Motor neuron (in vitro differentiated cells): ENCODE data around the gene EML1. TPM values are rescaled to one million over a fixed set of nuclear protein-coding genes. Genes with fewer than 3 reads are reported as not detected.

Experiments used
- ATAC-seq, 8 experiments: fragments of 200-7000 bp; cut with Tn5 transposase; replicated peaks in 6 of 8; 2 replicates each; pipeline ENCODE4 v1.8.0; 2021; ENCODE audit warnings: mild to moderate bottlenecking in 8 of 8, moderate library complexity in 8 of 8
- H3K27ac ChIP-seq, 2 donors: fragments of 250-450 bp; sonication (Bioruptor Pico); 2 replicates each; pipeline ENCODE4 v1.9.0; 2021; ENCODE audit warnings: antibody characterized with exemption in 2 of 2, mild to moderate bottlenecking in 2 of 2, moderate library complexity in 1 of 2
- H3K4me1 ChIP-seq, 2 donors: fragments of 250-450 bp; sonication (Bioruptor Pico); replicated peaks in 1 of 2; 2 replicates each; pipeline ENCODE4 v1.6.1; 2021; ENCODE audit warnings: antibody characterized with exemption in 2 of 2, mild to moderate bottlenecking in 2 of 2, moderate library complexity in 1 of 2
- H3K4me3 ChIP-seq, 5 donors: fragments of 250-450 bp; sonication (Bioruptor Pico); 2 replicates each; pipeline ENCODE4 v1.9.0; 2021; ENCODE audit warnings: antibody characterized with exemption in 5 of 5, mild to moderate bottlenecking in 5 of 5, moderate library complexity in 4 of 5
- WGBS, 10 experiments: fragments of 450-650 bp; shearing (Covaris generic); methylation state at CpG; one replicate each; pipeline ENCODE4 v1.0.0; 2022; 5-methylcytosine and 5-hydroxymethylcytosine counted together
- in situ Hi-C, 9 experiments: fragments of 400-800 bp; cut with MboI; loops; one replicate each; pipeline ENCODE4 v1.15.0; 2021; ENCODE audit warnings: low sequenced_read_pairs in 9 of 9, low pct_unique_long_range_greater_than_20kb in 2 of 9; ENCODE audit not compliant: unreplicated experiment in 9 of 9
- total RNA-seq, 8 experiments: library from RNA; unstranded; fragments of 300-600 nt; gene quantifications; 2 replicates each; pipeline versions ENCODE4 v1.2.3 to v1.2.4, GENCODE V29; 2022

Gene EML1
- total RNA-seq, 8 experiments from 2014 or later, result 15.1 to 86.6 (median 25.5) TPM

DNA sequence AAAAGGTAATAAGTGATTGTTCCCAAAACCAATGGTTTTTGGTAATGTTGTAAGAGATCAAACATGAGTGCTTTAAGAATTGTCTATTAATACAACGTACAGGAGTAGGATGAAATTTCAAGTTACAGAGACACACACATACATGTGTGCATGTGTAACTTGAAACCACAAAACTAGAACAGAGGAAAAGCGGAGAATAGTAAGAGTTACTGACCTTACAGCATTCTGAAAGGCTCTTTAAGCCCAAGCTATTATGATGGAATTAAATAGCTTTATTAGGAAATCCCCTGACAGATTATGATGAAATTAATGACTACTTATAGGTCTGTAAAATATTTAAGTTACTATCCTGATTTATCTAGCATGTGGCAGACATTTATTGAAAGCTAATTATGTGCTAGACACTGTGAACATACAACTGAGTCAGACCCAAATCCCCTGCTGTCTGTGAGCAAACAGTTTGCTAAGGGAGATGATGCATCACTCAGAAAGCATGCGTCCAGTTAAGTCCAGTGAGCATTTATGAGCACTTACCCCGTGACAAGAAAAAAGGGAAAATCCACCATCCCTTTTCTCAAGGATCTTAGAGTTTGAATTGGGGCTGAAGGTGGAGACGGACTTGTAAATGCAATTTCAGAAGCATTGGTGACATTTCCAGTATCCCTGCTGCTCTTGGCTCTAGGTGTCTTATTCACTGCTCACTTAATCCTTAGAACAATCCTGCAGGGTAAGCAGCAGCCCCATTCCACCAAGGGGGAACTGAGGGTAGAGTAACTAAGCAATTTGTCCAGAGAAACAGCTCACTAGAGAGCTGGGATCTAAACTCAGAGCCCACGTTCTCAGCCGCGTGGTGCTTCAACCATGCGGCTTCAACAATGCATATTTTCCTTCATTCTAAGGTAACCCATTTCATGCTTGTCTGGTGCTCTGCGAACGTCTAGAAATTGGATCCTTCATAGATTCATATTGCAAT lies 117.4 kb downstream of the EML1 start:
- H3K4me3 ChIP-seq, result no peak overlapping the region
- H3K27ac ChIP-seq, result no peak overlapping the region
- no peaks in the 10 kb centered on the region for H3K4me1 ChIP-seq
- peak in 3 of 8 experiments; percentile 91 to 98 (median 96) for ATAC-seq
- in situ Hi-C loops, result loop anchor here in 1 of 9 experiments (25.0 kb wide), 1 partner anchor 398 kb away; no protein-coding TSS in a partner anchor
- 40 to 94% (median 84%) methylated on average over 3 to 11 of the region's 11 CpGs; no CpG with 5 or more reads in 1 of the 10 experiments for WGBS, 10 experiments

DNA sequence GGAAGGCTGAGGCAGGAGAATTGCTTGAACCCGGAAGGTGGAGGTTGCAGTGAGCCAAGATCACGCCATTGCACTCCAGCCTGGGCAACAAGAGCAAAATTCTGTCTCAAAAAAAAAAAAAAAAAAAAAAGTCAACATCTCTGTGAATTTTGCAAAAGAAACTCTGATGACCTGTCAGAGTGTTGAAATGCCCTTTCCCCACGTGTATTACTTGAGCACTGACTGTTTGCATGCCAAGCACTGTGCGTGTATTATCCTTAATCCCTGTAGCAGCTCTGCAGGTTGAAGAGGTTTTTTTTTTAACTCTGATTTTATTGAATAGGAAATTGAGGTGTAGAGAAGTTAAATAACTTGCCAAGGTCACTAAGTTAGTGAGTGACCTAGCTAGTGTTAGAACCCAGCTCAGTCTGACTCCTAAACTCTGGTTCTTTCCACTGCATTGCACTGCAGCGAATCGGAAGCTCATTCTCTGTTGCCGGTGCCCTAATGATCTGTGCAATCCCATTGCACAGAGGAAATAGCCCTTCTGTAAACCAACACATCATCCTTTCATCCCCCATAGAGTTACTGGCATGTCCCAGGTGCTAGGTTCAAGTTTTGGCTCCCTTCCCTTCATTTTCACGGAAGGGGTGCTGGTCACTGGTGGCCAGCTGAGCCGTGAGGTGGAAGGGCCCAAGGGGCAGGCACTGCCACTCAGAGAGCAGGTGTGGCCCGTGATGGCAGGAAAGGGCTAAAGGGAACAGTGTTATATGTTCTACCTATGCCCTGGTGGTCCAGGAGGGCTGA lies 122.3 kb downstream of the EML1 start:
- H3K4me3 ChIP-seq, result no peak overlapping the region
- no peaks in the 10 kb centered on the region for H3K4me1 ChIP-seq
- H3K27ac ChIP-seq, result no peak overlapping the region
- ATAC-seq, result no peak
- 80 to 100% (median 87%) methylated on average over 1 to 8 of the region's 10 CpGs; no CpG with 5 or more reads in 1 of the 10 experiments for WGBS, 10 experiments
- in situ Hi-C loops, result loop anchor here in 1 of 9 experiments (25.0 kb wide), 1 partner anchor 403 kb away; no protein-coding TSS in a partner anchor

DNA sequence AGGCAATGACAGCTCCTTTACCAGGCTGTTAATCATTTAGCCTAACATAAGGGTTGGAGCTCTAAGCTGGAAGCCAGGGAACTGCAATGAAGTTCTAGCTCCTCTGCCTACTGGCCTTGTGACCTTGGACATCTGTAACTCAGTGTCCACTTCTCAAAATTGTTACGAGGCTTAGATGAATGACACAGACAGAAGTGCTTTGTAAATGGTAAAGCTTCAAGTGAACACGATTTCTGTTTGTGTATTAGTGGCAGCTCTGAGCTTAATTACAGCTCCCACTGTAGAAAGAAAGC lies 122.8 kb downstream of the EML1 start:
- no peak for ATAC-seq
- no peak overlapping the region for H3K27ac ChIP-seq
- H3K4me1 ChIP-seq, result no peaks in the 10 kb centered on the region
- in situ Hi-C loops, result loop anchor here in 1 of 9 experiments (25.0 kb wide), 1 partner anchor 404 kb away; no protein-coding TSS in a partner anchor
- WGBS, 10 experiments, result 20 to 100% (median 95%) methylated on average over 1 to 2 of the region's 2 CpGs; no CpG with 5 or more reads in 3 of the 10 experiments
- H3K4me3 ChIP-seq, result no peak overlapping the region

DNA sequence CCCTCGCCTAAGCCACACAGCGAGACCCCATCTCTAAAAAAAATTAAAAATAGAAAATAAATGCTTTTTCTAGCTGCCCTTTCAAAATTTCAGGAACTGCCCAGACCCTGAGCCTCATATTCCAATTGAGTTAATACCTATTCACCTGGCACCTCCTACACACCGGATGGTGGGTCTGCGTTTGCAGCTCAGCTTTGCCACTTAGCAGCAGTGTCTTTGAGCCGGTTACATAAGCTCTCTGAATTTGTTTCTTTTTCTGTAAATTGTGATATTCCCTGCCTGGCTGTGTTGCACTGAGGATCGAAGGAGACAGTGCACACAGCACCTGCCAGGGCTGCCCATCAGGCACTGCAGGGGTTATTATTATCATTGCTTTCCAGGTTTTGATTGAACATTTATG lies 125.6 kb downstream of the EML1 start:
- ATAC-seq, result no peak
- Histone ChIP-seq H3K4me3 (no peak overlapping the region), H3K4me1 (no peaks in the 10 kb centered on the region), H3K27ac (no peak overlapping the region)
- in situ Hi-C loops, result loop anchor here in 1 of 9 experiments (25.0 kb wide), 1 partner anchor 406 kb away; no protein-coding TSS in a partner anchor
- WGBS, 10 experiments, result 0 to 100% (median 89%) methylated on average over 1 to 6 of the region's 6 CpGs; no CpG with 5 or more reads in 2 of the 10 experiments

DNA sequence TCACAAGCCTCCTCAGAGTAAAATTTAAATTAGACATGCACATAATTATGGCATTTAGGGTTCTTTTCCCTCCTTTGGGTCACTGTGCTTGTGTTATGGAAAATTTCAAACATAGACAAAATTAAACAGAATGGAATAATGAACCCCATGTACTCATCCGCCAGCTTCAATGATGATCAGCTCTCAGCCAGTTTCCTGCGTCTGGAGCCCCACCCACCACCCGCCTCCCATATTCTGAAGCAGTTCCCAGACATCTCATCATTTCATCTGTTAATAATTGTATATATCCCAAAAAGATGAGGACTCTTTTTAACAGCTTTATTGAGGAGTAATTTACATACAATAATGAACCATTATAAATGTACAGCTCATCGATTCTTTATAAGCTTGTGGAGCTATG lies 128.2 kb downstream of the EML1 start:
- peak in 2 of 8 experiments; percentile 50 to 62 for ATAC-seq
- Histone ChIP-seq H3K27ac (no peak overlapping the region), H3K4me1 (no peaks in the 10 kb centered on the region), H3K4me3 (no peak overlapping the region)
- WGBS, 10 experiments, result 41 to 100% (median 93%) methylated on average over 1 to 4 of the region's 4 CpGs
- in situ Hi-C loops, result loop anchor here in 1 of 9 experiments (25.0 kb wide), 1 partner anchor 409 kb away; no protein-coding TSS in a partner anchor

DNA sequence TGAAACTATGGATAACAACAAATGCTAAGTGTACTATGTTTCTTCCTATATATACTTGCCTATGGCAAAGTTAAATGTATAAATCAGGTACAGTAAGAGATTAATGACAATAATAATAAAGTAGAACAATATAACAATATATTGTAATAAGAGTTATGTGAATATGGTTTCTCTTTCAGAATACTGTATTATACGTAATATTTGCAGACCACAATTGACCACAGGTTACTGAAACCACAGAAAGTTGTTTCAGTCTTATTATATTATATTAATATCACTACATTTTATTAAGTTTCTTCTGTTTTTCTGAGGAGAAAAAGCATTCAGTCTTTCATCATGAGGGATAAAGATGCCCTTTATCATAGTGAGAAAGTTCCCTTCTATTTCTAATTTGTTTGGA lies 131.2 kb downstream of the EML1 start:
- 82 to 100% (median 100%) methylated on average over 1 of the region's 1 CpG; no CpG with 5 or more reads in 2 of the 10 experiments for WGBS, 10 experiments
- no peak overlapping the region for H3K27ac ChIP-seq
- no peak for ATAC-seq

DNA sequence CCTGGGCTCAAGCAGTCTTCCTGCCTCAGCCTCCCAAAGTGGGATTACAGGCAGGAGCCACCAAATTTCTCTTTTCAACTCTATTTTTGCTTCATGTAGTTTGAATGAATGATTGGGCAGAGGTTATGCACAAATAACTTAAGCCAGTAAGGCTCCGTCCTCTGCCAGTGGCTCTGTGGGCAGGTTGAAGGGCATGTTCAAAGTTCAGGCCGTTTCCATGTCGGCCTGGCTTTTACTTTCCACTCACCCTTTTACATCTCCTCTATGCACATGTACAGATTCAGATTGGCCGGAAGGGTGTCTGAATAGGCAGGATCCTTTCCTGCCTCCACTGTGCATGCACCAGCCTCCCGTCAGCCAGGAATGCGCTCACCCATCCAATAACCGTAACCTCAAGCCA lies 132.3 kb downstream of the EML1 start:
- WGBS, 10 experiments, result 71 to 100% (median 100%) methylated on average over 1 to 6 of the region's 7 CpGs; no CpG with 5 or more reads in 2 of the 10 experiments

More for the DNA sequence above, 131.2 kb downstream of the EML1 start:
- in situ Hi-C loops, result loop anchor here in 1 of 9 experiments (25.0 kb wide), 1 partner anchor 412 kb away; no protein-coding TSS in a partner anchor
- no peak overlapping the region for H3K4me3 ChIP-seq
- peaks cover 9 to 13% of the 10 kb centered on the region in 2 donors for H3K4me1 ChIP-seq

DNA sequence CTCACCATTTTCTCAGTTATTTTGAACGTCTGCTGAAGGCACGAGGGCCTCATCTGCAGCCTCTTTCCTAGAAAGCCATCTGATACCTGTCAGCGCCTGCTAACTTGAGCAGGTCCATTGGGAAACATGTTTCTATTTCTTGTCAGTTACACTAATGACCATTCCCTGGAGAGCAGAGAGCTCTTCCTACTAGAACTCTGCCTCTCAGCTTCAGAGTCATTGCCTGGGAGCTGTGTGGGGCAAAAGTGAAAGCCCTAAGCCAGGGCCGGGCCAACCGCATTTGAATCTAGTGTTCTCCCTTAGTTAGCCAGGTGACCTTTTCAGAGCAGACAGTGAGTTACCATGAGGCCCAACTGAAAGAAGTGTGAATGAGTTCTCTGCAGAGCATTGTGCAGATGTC lies 135.8 kb downstream of the EML1 start:
- in situ Hi-C loops, result no loop called here
- 65 to 100% (median 98%) methylated on average over 2 to 5 of the region's 5 CpGs; no CpG with 5 or more reads in 4 of the 10 experiments for WGBS, 10 experiments
- H3K4me3 ChIP-seq, result no peak overlapping the region
- no peak overlapping the region for H3K27ac ChIP-seq
- peaks cover 9 to 18% of the 10 kb centered on the region in 2 donors for H3K4me1 ChIP-seq
- ATAC-seq, result peak in 4 of 8 experiments; percentile 47 to 91 (median 88)

More for the DNA sequence above, 132.3 kb downstream of the EML1 start:
- in situ Hi-C loops, result no loop called here
- ATAC-seq, result no peak
- H3K4me1 ChIP-seq, result peaks cover 9 to 18% of the 10 kb centered on the region in 2 donors
- no peak overlapping the region for H3K4me3 ChIP-seq
- H3K27ac ChIP-seq, result no peak overlapping the region

DNA sequence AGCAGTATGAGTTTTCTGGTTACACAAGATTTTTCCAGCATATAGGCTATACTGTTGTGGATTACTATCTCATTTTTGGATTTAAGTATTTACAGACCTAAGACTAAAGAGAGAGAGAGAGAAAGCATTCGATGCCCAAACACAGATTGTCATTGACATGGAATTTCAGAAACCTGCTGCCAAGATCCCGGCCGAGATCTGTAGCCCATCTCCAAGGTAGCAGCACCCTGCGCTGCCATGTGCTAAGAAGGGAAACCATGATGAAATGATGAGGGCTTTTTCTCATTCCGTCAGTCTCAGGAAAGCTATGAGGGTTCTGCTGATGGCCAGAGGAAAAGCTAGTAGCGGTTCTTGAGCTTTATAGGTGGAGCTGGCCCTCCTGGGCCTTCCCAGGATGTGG lies 136.4 kb downstream of the EML1 start:
- ATAC-seq, result no peak
- H3K27ac ChIP-seq, result no peak overlapping the region
- in situ Hi-C loops, result no loop called here
- peaks cover 9 to 18% of the 10 kb centered on the region in 2 donors for H3K4me1 ChIP-seq
- WGBS, 10 experiments, result 64 to 100% (median 89%) methylated on average over 1 to 5 of the region's 6 CpGs; no CpG with 5 or more reads in 3 of the 10 experiments
- no peak overlapping the region for H3K4me3 ChIP-seq

DNA sequence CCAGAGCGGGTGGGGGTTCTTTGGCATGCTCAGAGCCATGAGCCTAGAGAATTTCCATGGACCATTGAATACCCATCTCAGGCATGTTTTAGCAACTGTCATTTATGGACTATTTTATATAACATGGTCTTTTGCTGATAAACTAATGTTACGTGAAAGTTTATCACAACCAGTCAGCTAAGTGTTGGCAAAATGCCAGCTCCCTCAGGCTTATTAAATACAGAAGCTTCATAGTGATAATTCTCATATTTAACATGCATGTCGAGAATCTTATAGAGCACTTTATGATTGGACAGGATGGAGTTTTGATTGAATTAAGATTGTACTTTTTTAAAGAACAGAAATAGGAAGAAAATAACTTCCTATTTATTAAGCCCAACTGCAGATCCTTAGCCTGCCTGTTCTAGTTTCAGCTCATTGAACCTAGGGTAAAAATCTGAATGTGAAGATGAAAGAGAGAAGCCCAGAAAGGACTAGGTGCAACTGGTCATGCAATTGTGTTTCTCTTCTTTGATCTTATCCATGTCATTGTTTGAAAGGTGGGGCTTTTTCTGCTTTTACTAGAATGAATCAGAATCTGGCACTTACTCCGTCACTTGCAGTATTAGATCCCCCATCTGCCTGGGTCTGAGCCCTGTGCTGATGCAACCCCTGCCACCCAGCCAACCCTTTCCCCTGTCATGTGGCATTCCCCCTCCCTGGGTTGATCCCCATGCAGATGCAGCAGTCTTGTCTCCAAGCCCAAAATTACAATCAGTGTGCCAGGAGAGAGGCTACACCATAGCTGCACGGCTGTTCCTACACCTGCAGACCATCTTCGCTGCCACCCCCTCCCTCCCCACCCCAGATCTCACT lies 137.4 kb downstream of the EML1 start:
- 17 to 100% (median 86%) methylated on average over 1 to 4 of the region's 6 CpGs for WGBS, 10 experiments
- no peak overlapping the region for H3K27ac ChIP-seq
- in situ Hi-C loops, result no loop called here
- H3K4me1 ChIP-seq, result peaks cover 9 to 18% of the 10 kb centered on the region in 2 donors
- peak in 2 of 8 experiments; percentile 37 to 41 for ATAC-seq
- H3K4me3 ChIP-seq, result no peak overlapping the region

DNA sequence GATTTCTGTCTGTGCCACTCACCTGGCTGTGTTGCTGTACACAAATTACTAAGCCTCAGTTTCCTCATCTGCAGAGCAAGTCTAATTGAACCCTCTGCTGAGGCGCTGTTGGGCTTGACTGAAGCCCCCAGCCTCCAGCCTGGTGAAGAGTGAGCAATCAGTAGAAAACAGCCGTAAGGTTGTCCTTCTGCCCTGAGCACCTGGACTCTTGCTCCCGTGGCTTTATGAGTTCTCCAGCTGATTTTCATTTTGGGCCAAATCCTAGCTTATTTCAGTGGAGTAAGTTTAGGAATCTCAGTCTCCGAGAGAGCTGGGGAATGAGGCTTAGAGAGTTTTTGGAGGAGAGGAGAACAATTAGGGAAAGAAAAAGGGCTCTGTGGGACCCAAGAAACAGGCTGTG lies 138.1 kb downstream of the EML1 start:
- in situ Hi-C loops, result no loop called here
- WGBS, 10 experiments, result 50 to 100% (median 80%) methylated on average over 1 to 4 of the region's 4 CpGs; no CpG with 5 or more reads in 5 of the 10 experiments
- no peak overlapping the region for H3K27ac ChIP-seq
- H3K4me1 ChIP-seq, result peaks cover 9 to 18% of the 10 kb centered on the region in 2 donors
- no peak overlapping the region for H3K4me3 ChIP-seq
- ATAC-seq, result no peak

DNA sequence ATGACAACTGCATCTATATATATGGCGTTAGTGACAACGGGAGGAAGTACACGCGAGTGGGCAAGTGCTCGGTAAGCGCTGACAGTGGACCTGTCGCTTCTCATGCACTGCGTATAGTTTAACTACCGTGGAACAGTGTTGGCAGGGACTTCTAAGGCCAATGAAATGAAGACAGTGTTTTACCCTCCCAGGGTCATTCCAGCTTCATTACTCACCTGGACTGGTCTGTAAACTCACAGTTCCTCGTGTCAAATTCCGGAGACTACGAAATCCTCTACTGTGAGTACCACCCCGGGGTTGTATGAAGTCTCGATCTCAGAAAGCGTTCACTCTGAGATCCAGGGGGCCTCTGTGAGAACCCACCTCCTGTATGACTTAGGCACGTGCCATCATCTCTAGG lies 142.8 kb downstream of the EML1 start:
- in situ Hi-C loops, result no loop called here
- H3K4me1 ChIP-seq, result no peaks in the 10 kb centered on the region
- no peak overlapping the region for H3K4me3 ChIP-seq
- no peak overlapping the region for H3K27ac ChIP-seq
- 88 to 100% (median 95%) methylated on average over 2 to 12 of the region's 16 CpGs; no CpG with 5 or more reads in 2 of the 10 experiments for WGBS, 10 experiments
- ATAC-seq, result no peak
